Raji (cell line): Measurements from ENCODE around the gene INSRR.

Experiments used
- POLR2A ChIP-seq: IDR thresholded peaks from 2 replicates; pipeline ENCODE4 v1.6.1; 2011; ENCODE audit warnings: low read depth, low read length, control low read depth; ENCODE audit not compliant: insufficient read depth

Gene INSRR

GRCh38 chr1:156858959-156859522, at the start of gene INSRR:
Gene INSRR, minus strand, starts transcription at chr1:156859117. Its CDS starts 496 bp downstream, at chr1:156858621.
- TF ChIP-seq POLR2A: no peak

GRCh38 chr1:156908541-156908940, 49.6 kb upstream of the INSRR start:
- TF ChIP-seq POLR2A: no peak

- TF ChIP-seq POLR2A: no peak
Observed at GRCh38 chr1:156906206-156906906, 47.4 kb upstream of the INSRR start.

- TF ChIP-seq POLR2A: no peak
Observed at GRCh38 chr1:156905651-156906050, 46.7 kb upstream of the INSRR start.

- no peak for TF ChIP-seq POLR2A
Observed at GRCh38 chr1:156905176-156905575, 46.3 kb upstream of the INSRR start.

- no peak for TF ChIP-seq POLR2A
Observed at GRCh38 chr1:156904187-156904959, 45.5 kb upstream of the INSRR start.

GRCh38 chr1:156903328-156904091, 44.6 kb upstream of the INSRR start:
- no peak for TF ChIP-seq POLR2A

- TF ChIP-seq POLR2A: no peak
Observed at GRCh38 chr1:156901966-156902915, 43.3 kb upstream of the INSRR start.

- no peak for TF ChIP-seq POLR2A
Observed at GRCh38 chr1:156901590-156901900, 42.6 kb upstream of the INSRR start.

GRCh38 chr1:156900896-156901589, 42.1 kb upstream of the INSRR start:
- no peak for TF ChIP-seq POLR2A

GRCh38 chr1:156899956-156900718, 41.2 kb upstream of the INSRR start:
- no peak for TF ChIP-seq POLR2A

GRCh38 chr1:156898971-156899664, 40.2 kb upstream of the INSRR start:
- no peak for TF ChIP-seq POLR2A
